Endothelial cell of umbilical vein (primary cell): ENCODE measurements around the gene TBC1D10B. TPM values are rescaled to one million over a fixed set of nuclear protein-coding genes. Genes with fewer than 3 reads are reported as not detected.
"Not testable (repeated sequence)": the region's sequence is repeated elsewhere in the genome, so short reads cannot be mapped to it uniquely, and the experiment has no call there.

Experiments used
- BruUV-seq: library from RNA; stranded (reverse); fragments of 400-500 nt; replicated peaks from 2 replicates; lab custom pipeline; 2021; lab: Mats Ljungman, UMichigan
- CTCF ChIA-PET: fragments of 300-600, 350-600 bp; sonication (Branson Sonifier 250); formaldehyde crosslinking; loops from one replicate; lab custom pipeline; 2021; ENCODE audit warnings: antibody characterized with exemption, inconsistent platforms; lab: Charles Lee
- POLR2A ChIA-PET: fragments of 300-600, 350-600 bp; sonication (Branson Sonifier 250); formaldehyde crosslinking; loops from one replicate; lab custom pipeline; 2021; ENCODE audit warnings: antibody characterized with exemption, inconsistent platforms; lab: Charles Lee
- DNase-seq: peaks from one replicate; pipeline ENCODE4 v3.0.0-alpha.2; 2011; ENCODE audit warnings: low read depth, low spot score
- FAIRE-seq: peaks from 2 replicates; lab custom pipeline; 2011; peaks lifted over from hg19 to GRCh38; lab: Jason Lieb, UNC
- H2AFZ ChIP-seq: 2 replicates; pipeline ENCODE4 v1.6.0; 2012; ENCODE audit warnings: low read depth, low read length, control low read depth, inconsistent platforms
- H3K27ac ChIP-seq: 2 replicates; pipeline ENCODE4 v1.5.1; 2011; ENCODE audit warnings: low read depth, mild to moderate bottlenecking, control low read depth, low read length, moderate library complexity; ENCODE audit not compliant: insufficient read depth
- H3K27me3 ChIP-seq, 2 experiments: 2 replicates each; pipeline versions ENCODE4 v1.6.0 to v1.6.1; 2011; ENCODE audit warnings: low read length in 2 of 2, mixed read lengths in 1 of 2; ENCODE audit not compliant: control insufficient read depth in 2 of 2, insufficient read depth in 2 of 2
- H3K36me3 ChIP-seq, 2 experiments: 2 replicates in 1 of 2; 3 replicates in 1 of 2; pipeline ENCODE4 v1.5.1; 2011; ENCODE audit warnings: low read length in 2 of 2, mild to moderate bottlenecking in 1 of 2, moderate library complexity in 1 of 2; ENCODE audit not compliant: control insufficient read depth in 2 of 2, insufficient read depth in 2 of 2; ENCODE audit errors: extremely low read depth in 1 of 2
- H3K4me1 ChIP-seq: 3 replicates; pipeline ENCODE4 v1.5.1; 2011; ENCODE audit warnings: mild to moderate bottlenecking, low read length; ENCODE audit not compliant: control insufficient read depth, insufficient read depth; ENCODE audit errors: extremely low read depth
- H3K4me2 ChIP-seq: 2 replicates; pipeline ENCODE4 v1.6.1; 2011; ENCODE audit warnings: low read length, control low read depth, mixed read lengths; ENCODE audit not compliant: insufficient read depth
- H3K4me3 ChIP-seq, 3 experiments: fragments of 200-600 bp in 1 of 3; sonication (generic), shearing (Covaris generic) in 1 of 3; replicated peaks in 1 of 3; 2 replicates each; pipeline ENCODE4 v1.5.1; 2011 to 2016; ENCODE audit warnings: control low read depth in 3 of 3, low read length in 3 of 3, mild to moderate bottlenecking in 2 of 3, inconsistent platforms in 1 of 3, low read depth in 1 of 3, moderate library complexity in 1 of 3; ENCODE audit not compliant: insufficient read depth in 1 of 3
- H3K79me2 ChIP-seq: 2 replicates; pipeline ENCODE4 v1.6.0; 2012; ENCODE audit warnings: low read length, inconsistent platforms; ENCODE audit not compliant: control insufficient read depth, insufficient read depth
- H3K9ac ChIP-seq: replicated peaks from 2 replicates; pipeline ENCODE3; 2011; ENCODE audit warnings: low read length, control low read depth; ENCODE audit not compliant: insufficient read depth; ENCODE audit errors: extremely low read depth
- H3K9me1 ChIP-seq: replicated peaks from 3 replicates; pipeline ENCODE4 v1.6.0; 2011; ENCODE audit warnings: mild to moderate bottlenecking, low read length; ENCODE audit not compliant: control insufficient read depth, insufficient read depth; ENCODE audit errors: extremely low read depth
- H3K9me3 ChIP-seq: replicated peaks from 2 replicates; pipeline ENCODE4 v1.5.1; 2012; ENCODE audit warnings: low read length, inconsistent platforms; ENCODE audit not compliant: control insufficient read depth, insufficient read depth
- H4K20me1 ChIP-seq: replicated peaks from 2 replicates; pipeline ENCODE3; 2011; ENCODE audit warnings: mild to moderate bottlenecking, low read length; ENCODE audit not compliant: control insufficient read depth, insufficient read depth; ENCODE audit errors: extremely low read depth
- FOS ChIP-seq: IDR thresholded peaks from 2 replicates; pipeline ENCODE4 v1.6.1; 2011; ENCODE audit warnings: mild to moderate bottlenecking, low read length, moderate library complexity, borderline replicate concordance; ENCODE audit not compliant: insufficient read depth
- GATA2 ChIP-seq: IDR thresholded peaks from 2 replicates; pipeline ENCODE4 v1.7.0; 2011; ENCODE audit warnings: low read depth, mild to moderate bottlenecking, moderate library complexity, mixed read lengths, low read length; ENCODE audit not compliant: insufficient read length, insufficient read depth
- dilution Hi-C: fragments of 300-500 bp; cut with MboI; formaldehyde crosslinking; loops from one replicate; pipeline ENCODE4 v1.15.0; 2019; ENCODE audit warnings: low sequenced_read_pairs; ENCODE audit not compliant: extremely low pct_ligation_motif_present
- intact Hi-C: fragments of 100-400 bp; cut with micrococcal nuclease; formaldehyde crosslinking; loops from one replicate; pipeline ENCODE4 v1.10.0; 2022
- polyA plus RNA-seq, 4 experiments: library from polyadenylated mRNA; depleted of rRNA in 3 of 4; stranded (reverse) in 3 of 4; unstranded in 1 of 4; fragments of >200 nt; gene quantifications; 2 replicates each; pipeline versions ENCODE4 v1.2.1 to v1.2.3, GENCODE V29; 2011 to 2012; ENCODE audit warnings: missing spikeins in 1 of 4
- total RNA-seq: library from RNA; stranded (reverse); gene quantifications from 2 replicates; pipeline ENCODE4 v1.2.3, GENCODE V29; 2021

The TBC1D10B gene
- total and polyA plus RNA-seq, 2 donors (not counting 3 experiments of a cell fraction or from before 2014, with no cell fraction given), result 37.0 to 63.0 TPM

- no peaks in the 10 kb centered on the region for H3K36me3 ChIP-seq
- no peak overlapping the region for H3K9ac ChIP-seq
- FAIRE-seq (no peak), DNase-seq (no peak)
- TF ChIP-seq GATA2 (no peak), FOS (no peak)
- no peak overlapping the region for H3K4me3 ChIP-seq
- BruUV-seq, result no TSS peak
- H3K4me2 ChIP-seq, result no peak overlapping the region
- H4K20me1 ChIP-seq, result no peaks in the 10 kb centered on the region
- no peaks in the 10 kb centered on the region for H3K27me3 ChIP-seq
- dilution Hi-C loops, result no loop called here
- ChIA-PET POLR2A (no interaction called here), CTCF (interaction anchor here (1.1 to 1.9 kb wide), 1 partner anchor 69 kb away, joined by 3 to 14 read pairs; no protein-coding TSS in a partner anchor)
- H3K9me3 ChIP-seq, result no peaks in the 10 kb centered on the region
- no peaks in the 10 kb centered on the region for H3K9me1 ChIP-seq
- peaks cover 1% of the 10 kb centered on the region for H3K4me1 ChIP-seq
- no peak overlapping the region for H3K27ac ChIP-seq
- no peak overlapping the region for H2AFZ ChIP-seq
- intact Hi-C loops, result no loop called here
- no peaks in the 10 kb centered on the region for H3K79me2 ChIP-seq
These were observed 29.7 kb downstream of the TBC1D10B start for GRCh38 chr16:30340621-30341020.

- CTCF ChIA-PET, DNase-seq, H3K27me3 ChIP-seq, FAIRE-seq, H3K9me1 ChIP-seq, H3K9ac ChIP-seq, H3K79me2 ChIP-seq, H3K9me3 ChIP-seq, intact Hi-C loops, H2AFZ ChIP-seq, BruUV-seq, H4K20me1 ChIP-seq, dilution Hi-C loops, H3K36me3 ChIP-seq, H3K4me1 ChIP-seq, H3K4me2 ChIP-seq, H3K4me3 ChIP-seq, POLR2A ChIA-PET, H3K27ac ChIP-seq: not testable (repeated sequence)
These were observed 31.6 kb downstream of the TBC1D10B start for GRCh38 chr16:30338715-30339114.

GRCh38 chr16:30337964-30338357 lies 32.3 kb downstream of the TBC1D10B start:
- dilution Hi-C loops, CTCF ChIA-PET, H4K20me1 ChIP-seq, H3K4me3 ChIP-seq, H3K4me1 ChIP-seq, intact Hi-C loops, H3K27me3 ChIP-seq, H3K27ac ChIP-seq, DNase-seq, BruUV-seq, FAIRE-seq, H2AFZ ChIP-seq, H3K4me2 ChIP-seq, H3K79me2 ChIP-seq, H3K9me1 ChIP-seq, H3K36me3 ChIP-seq, H3K9me3 ChIP-seq, POLR2A ChIA-PET, H3K9ac ChIP-seq: not testable (repeated sequence)
